GM10266 (cell line): ENCODE results near the gene RHPN2.
"Not testable (repeated sequence)": the region's sequence is repeated elsewhere in the genome, so short reads cannot be mapped to it uniquely, and the experiment has no call there.

Source experiments
- DNase-seq: peaks from one replicate; pipeline ENCODE4 v3.0.0; 2012; ENCODE audit errors: extremely low spot score
- TF ChIP-seq, protein P1 (sequence below): IDR thresholded peaks from 2 replicates; pipeline ENCODE4 v1.5.1; 2012; ENCODE audit warnings: mild to moderate bottlenecking, low read depth; ENCODE audit not compliant: control insufficient read depth, insufficient read depth; ENCODE audit errors: missing control alignments

Gene RHPN2

DNA sequence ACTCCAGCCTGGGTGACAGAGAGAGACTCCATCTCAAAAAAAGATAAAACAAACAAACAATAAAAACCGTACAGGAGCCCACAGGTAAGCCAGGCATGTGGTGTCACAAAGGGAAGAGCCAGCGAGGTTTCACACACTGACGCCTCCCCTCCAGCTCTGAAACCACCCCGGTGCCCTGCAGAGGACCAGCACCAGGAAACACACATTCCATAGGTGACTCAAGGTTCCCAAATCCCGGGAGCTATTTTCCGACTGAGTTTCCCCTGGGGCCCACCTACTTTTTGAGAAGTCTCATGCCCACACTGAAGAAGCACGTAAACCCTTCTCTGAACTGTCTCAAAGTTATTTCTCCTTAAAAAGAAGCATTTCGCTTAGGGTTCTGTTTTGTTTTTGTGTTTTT lies 40.3 kb downstream of the RHPN2 start:
- DNase-seq: no peak
- TF ChIP-seq, protein P1, sequence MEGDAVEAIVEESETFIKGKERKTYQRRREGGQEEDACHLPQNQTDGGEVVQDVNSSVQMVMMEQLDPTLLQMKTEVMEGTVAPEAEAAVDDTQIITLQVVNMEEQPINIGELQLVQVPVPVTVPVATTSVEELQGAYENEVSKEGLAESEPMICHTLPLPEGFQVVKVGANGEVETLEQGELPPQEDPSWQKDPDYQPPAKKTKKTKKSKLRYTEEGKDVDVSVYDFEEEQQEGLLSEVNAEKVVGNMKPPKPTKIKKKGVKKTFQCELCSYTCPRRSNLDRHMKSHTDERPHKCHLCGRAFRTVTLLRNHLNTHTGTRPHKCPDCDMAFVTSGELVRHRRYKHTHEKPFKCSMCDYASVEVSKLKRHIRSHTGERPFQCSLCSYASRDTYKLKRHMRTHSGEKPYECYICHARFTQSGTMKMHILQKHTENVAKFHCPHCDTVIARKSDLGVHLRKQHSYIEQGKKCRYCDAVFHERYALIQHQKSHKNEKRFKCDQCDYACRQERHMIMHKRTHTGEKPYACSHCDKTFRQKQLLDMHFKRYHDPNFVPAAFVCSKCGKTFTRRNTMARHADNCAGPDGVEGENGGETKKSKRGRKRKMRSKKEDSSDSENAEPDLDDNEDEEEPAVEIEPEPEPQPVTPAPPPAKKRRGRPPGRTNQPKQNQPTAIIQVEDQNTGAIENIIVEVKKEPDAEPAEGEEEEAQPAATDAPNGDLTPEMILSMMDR: no peak

DNA sequence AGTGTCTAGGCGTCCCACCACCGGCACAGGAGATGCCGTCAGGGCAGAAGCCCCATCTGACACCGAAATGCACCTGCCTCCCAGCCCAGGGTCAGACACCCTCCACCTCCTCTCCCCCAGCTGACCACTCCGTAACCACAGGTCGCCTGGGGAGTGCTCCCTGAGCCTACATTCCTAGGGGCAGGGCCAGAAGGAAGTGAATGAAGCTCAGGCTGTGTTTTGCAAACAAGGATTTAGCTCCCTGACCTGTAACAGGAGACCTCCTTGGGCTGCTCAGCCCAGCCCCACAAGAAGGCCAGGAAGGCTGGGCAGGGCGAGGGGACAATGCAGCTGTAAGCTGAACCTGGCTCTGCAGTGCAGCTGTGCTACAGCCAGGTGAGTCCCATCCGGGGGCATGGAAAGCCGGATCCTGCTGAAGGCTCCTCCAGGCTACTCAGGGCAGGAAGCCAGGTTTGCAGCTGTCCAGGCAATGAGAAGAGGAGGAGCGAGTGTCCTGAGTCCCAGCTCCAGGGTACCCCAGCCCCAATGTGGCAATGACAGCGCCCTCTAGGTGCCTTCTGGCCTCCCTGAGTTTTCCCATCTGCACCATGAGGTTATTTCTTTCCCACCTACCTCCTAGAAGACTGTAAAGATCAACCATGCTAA lies 42.1 kb downstream of the RHPN2 start:
- TF ChIP-seq, protein P1: no peak
- DNase-seq: no peak

DNA sequence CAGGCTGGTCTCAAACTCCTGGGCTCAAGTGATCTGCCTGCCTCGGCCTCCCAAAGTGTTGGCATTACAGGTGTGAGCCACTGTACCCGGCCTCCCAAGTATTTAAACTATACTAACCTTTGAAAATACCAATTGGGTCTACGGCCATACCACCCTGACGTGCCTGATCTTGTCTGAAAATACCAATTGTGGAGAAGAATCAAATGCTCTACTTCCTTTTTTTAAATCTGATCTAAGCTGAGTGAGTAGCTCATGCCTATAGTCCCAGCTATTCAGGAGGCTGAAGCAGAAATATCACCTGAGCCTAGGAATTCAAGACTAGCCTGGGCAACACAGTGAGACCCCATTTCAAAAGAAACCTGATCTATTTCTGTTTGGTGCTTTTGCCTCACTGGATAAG lies 53.8 kb downstream of the RHPN2 start:
- not testable (repeated sequence) for DNase-seq

DNA sequence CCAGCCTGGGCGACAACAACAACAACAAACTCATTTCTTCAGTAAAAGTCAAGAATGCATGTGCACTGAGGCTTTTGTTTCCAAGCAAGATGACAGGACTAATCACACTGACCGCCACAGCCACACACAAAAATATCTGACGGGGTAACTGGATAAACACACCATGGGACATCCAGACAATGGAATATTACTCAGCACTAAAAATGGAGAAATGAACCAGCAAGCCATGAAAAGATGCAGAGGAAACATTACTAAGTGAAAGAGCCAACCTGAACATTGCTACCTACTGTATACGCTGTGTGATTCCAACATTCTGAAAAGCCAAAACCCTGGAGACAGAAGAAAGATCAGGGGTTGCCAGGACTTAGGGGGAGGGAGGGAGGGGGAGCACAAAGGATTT lies 56.0 kb downstream of the RHPN2 start:
- no peak for DNase-seq
- TF ChIP-seq, protein P1: no peak

DNA sequence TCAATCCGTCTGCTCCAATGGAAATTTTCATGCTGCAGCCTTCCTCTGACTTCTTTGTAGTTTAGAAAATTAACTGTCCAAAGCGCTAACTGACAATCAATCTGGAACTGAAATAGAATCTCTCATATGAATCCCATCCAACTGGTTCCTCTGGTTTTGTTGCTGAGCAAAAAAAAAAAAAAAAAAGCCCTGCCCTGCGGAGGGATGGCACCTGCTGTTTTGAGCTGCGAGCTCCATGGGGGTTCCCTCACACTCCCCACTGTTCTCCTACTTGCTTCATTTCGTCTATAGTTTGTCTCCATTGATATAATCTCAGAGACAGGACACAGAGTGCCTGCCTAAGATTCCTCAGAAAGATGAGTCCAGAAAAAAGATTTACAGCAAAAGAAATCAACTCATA lies 59.2 kb downstream of the RHPN2 start:
- DNase-seq: no peak
- TF ChIP-seq, protein P1: no peak

DNA sequence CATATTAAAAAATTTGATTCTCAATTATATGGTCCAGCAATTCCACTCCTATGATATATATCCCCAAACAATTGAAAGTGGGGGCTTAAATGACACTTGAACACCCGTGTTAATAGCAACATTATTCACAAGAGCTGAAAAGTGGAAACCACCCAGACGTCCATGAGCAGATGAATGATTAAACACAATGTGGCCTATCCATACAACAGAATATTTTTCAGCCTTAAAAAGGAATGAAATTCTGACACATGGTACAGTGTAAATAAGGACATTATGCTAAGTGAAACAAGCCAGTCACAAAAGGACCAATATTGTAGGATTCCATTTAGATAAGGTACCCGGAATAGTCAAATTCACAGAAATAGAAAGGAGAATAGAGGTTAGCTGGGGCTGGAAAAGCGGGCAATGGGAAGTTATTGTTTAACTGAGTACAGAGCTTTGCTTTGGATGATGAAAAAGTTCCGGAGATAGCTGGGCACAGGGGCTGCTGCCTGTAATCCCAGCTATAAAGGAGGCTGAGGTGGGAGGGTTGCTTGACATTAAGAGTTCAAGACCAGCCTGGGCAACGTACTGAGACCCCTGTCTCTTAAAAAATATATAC lies 61.2 kb downstream of the RHPN2 start:
- not testable (repeated sequence) for DNase-seq

DNA sequence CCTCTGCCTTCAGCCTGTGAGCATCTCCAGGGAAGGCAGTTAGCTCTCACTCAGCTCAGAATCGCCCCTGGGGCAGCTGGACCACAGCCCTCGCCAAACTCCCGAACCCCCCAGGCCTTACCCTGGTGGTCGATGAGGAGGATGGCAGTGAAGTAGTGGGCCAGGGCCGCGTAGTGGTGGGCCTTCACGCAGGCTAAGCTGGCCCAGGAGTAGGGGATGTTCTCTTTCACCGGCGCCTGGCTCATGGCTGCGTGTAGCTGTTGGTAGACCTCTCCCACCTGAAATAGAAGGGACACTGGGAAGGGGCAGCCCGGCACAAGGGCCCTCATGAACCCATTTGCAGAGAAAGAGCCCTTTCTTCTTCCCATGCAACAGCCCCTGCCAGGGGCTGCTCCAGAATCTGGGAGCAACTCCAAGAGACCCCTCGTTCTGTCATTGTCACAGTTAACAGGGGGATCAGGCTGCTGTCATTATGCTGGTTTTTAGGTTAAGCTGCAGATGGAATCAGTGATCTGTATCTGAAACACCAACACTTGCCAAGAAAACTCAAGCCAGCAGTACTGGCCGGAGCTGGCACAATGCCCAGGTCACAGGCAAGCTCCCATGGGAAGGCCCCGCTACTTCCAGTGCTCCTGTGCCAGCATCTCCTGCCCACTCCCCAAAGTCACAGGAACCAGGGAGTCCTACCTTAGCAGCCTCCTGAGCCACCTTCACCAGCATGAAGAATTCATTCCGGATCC lies 62.4 kb downstream of the RHPN2 start:
- not testable (repeated sequence) for DNase-seq

DNA sequence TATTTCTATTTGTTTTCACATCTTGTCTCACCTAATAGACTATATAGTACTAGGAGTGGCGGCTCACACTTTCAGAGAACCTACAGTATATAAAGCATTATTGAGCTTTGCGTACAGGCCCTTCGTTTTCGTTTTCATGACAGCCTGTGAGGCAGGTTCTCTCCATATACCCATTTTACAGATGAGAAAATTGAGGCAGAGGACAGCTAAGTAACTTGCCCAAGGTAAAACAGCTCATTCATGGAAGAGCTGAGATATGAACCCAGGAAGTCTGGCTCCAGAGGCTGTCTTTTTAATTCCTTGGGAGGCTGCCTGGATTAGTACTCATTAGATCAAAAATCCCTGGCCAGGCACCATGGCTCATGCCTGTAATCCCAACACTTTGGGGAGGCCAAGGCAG lies 63.8 kb downstream of the RHPN2 start:
- TF ChIP-seq, protein P1: no peak

More for the DNA sequence above, 63.8 kb downstream of the RHPN2 start:
- no peak for DNase-seq
